ENCODE measurements around the gene FAM227B.

DNA sequence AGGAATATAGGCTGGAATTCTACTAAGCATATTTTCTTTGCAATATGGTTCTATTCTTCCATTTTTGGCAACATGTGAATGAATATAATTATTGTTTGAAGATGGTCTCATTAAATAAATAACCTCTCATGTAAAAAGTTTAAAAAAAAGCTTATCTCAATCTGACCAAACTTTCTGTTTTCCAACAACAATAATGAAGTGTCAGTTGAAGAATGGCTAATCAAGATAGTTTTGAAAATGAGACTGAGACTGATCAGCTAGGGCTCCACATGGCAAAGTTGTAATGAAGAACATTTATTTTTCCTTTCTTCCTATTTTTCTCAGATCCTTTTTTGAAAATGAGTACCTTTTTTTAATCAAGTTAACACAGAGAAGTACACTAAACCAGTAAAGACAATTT is 333.1 kb downstream of the FAM227B start:
- TF ChIP-seq EZH2phosphoT487 (IDR thresholded peaks at IDR 0.05; ENCODE audit: borderline replicate concordance, low read length) = no peak
- TF ChIP-seq, protein P1, sequence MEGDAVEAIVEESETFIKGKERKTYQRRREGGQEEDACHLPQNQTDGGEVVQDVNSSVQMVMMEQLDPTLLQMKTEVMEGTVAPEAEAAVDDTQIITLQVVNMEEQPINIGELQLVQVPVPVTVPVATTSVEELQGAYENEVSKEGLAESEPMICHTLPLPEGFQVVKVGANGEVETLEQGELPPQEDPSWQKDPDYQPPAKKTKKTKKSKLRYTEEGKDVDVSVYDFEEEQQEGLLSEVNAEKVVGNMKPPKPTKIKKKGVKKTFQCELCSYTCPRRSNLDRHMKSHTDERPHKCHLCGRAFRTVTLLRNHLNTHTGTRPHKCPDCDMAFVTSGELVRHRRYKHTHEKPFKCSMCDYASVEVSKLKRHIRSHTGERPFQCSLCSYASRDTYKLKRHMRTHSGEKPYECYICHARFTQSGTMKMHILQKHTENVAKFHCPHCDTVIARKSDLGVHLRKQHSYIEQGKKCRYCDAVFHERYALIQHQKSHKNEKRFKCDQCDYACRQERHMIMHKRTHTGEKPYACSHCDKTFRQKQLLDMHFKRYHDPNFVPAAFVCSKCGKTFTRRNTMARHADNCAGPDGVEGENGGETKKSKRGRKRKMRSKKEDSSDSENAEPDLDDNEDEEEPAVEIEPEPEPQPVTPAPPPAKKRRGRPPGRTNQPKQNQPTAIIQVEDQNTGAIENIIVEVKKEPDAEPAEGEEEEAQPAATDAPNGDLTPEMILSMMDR (conservative IDR thresholded peaks at IDR 0.05; ENCODE audit: low read depth, low read length) = no peak
- no peak for TF ChIP-seq EZH2 (IDR thresholded peaks at IDR 0.05; ENCODE audit: low read length, unreplicated experiment)
